OCI-M2 (cell line): Measurements from ENCODE around the gene NEU4.
"Not testable (repeated sequence)": the region's sequence is repeated elsewhere in the genome, so short reads cannot be mapped to it uniquely, and the experiment has no call there.

Source experiments
- DNase-seq: peaks from one replicate; lab custom pipeline; 2025; ENCODE audit not compliant: unreplicated experiment; lab: John Stamatoyannopoulos, UW

Gene NEU4

GRCh38 chr2:241799522-241800197, 9.3 kb upstream of the NEU4 start:
- no peak for DNase-seq

- not testable (repeated sequence) for DNase-seq
These were observed 8.6 kb upstream of the NEU4 start for GRCh38 chr2:241800198-241800903.

GRCh38 chr2:241801611-241802420, 7.2 kb upstream of the NEU4 start:
- no peak for DNase-seq

- no peak for DNase-seq
These were observed 6.3 kb upstream of the NEU4 start for GRCh38 chr2:241802421-241803318.

GRCh38 chr2:241803387-241804325, 5.3 kb upstream of the NEU4 start:
- no peak for DNase-seq

- no peak for DNase-seq
These were observed 4.4 kb upstream of the NEU4 start for GRCh38 chr2:241804326-241805229.

- DNase-seq = not testable (repeated sequence)
These were observed 2.8 kb upstream of the NEU4 start for GRCh38 chr2:241806217-241806616.

GRCh38 chr2:241808051-241808720, 807 bp upstream of the NEU4 start:
- DNase-seq = no peak

- DNase-seq = no peak
These were observed 652 bp downstream of the NEU4 start for GRCh38 chr2:241809383-241810306.

GRCh38 chr2:241810307-241811200, 1.6 kb downstream of the NEU4 start:
- DNase-seq = no peak

- no peak for DNase-seq
These were observed 2.4 kb downstream of the NEU4 start for GRCh38 chr2:241811201-241811951.

GRCh38 chr2:241811952-241812729, 3.1 kb downstream of the NEU4 start:
- DNase-seq = no peak

- no peak for DNase-seq
These were observed 4.0 kb downstream of the NEU4 start for GRCh38 chr2:241812730-241813643.
